Medulla oblongata (tissue), 1 donor: ENCODE measurements around the gene RASD1.
"Not testable (repeated sequence)": the region's sequence is repeated elsewhere in the genome, so short reads cannot be mapped to it uniquely, and the experiment has no call there.

Experiments used
- DNase-seq: peaks from one replicate; pipeline ENCODE4 v3.0.0-alpha.2; 2015; ENCODE audit errors: extremely low spot score

Gene RASD1

GRCh38 chr17:17469996-17470395 lies 26.2 kb downstream of the RASD1 start:
- DNase-seq, result no peak

GRCh38 chr17:17469358-17469757 lies 26.8 kb downstream of the RASD1 start:
- no peak for DNase-seq

GRCh38 chr17:17468217-17469010 lies 27.8 kb downstream of the RASD1 start:
- DNase-seq, result peak; percentile 60

- DNase-seq, result no peak
Observed at GRCh38 chr17:17467720-17468119, 28.5 kb downstream of the RASD1 start.

GRCh38 chr17:17467016-17467415 lies 29.2 kb downstream of the RASD1 start:
- peak; percentile 48 for DNase-seq

GRCh38 chr17:17466511-17466910 lies 29.7 kb downstream of the RASD1 start:
- no peak for DNase-seq

GRCh38 chr17:17465878-17466277 lies 30.3 kb downstream of the RASD1 start:
- DNase-seq, result not testable (repeated sequence)

- peak; percentile 61 for DNase-seq
Observed at GRCh38 chr17:17463821-17464220, 32.4 kb downstream of the RASD1 start.

GRCh38 chr17:17462048-17462824 lies 34.0 kb downstream of the RASD1 start:
- no peak for DNase-seq

- DNase-seq, result no peak
Observed at GRCh38 chr17:17460038-17460437, 36.2 kb downstream of the RASD1 start.

- no peak for DNase-seq
Observed at GRCh38 chr17:17457680-17458079, 38.5 kb downstream of the RASD1 start.

- no peak for DNase-seq
Observed at GRCh38 chr17:17456251-17456650, 39.9 kb downstream of the RASD1 start.

GRCh38 chr17:17455173-17455572 lies 41.0 kb downstream of the RASD1 start:
- DNase-seq, result no peak

- DNase-seq, result not testable (repeated sequence)
Observed at GRCh38 chr17:17454700-17455099, 41.5 kb downstream of the RASD1 start.

GRCh38 chr17:17454276-17454675 lies 41.9 kb downstream of the RASD1 start:
- DNase-seq, result no peak

GRCh38 chr17:17453088-17453487 lies 43.1 kb downstream of the RASD1 start:
- no peak for DNase-seq

- no peak for DNase-seq
Observed at GRCh38 chr17:17448723-17449122, 47.5 kb downstream of the RASD1 start.

GRCh38 chr17:17448076-17448475 lies 48.1 kb downstream of the RASD1 start:
- no peak for DNase-seq

GRCh38 chr17:17447264-17447663 lies 48.9 kb downstream of the RASD1 start:
- no peak for DNase-seq

GRCh38 chr17:17446666-17447155 lies 49.5 kb downstream of the RASD1 start:
- no peak for DNase-seq

GRCh38 chr17:17445925-17446665 lies 50.1 kb downstream of the RASD1 start:
- DNase-seq, result no peak

GRCh38 chr17:17445296-17445924 lies 50.8 kb downstream of the RASD1 start:
- no peak for DNase-seq
